ENCODE results near the gene CACYBP.

CACYBP gene, protein sequence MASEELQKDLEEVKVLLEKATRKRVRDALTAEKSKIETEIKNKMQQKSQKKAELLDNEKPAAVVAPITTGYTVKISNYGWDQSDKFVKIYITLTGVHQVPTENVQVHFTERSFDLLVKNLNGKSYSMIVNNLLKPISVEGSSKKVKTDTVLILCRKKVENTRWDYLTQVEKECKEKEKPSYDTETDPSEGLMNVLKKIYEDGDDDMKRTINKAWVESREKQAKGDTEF

GRCh38 chr1:174999936-175000696 lies at the start of gene CACYBP:
Gene CACYBP (plus strand): TSS chr1:174999947. CDS start chr1:175000181, 234 bp downstream.
- DNase-seq, result peak; percentile 60

DNA sequence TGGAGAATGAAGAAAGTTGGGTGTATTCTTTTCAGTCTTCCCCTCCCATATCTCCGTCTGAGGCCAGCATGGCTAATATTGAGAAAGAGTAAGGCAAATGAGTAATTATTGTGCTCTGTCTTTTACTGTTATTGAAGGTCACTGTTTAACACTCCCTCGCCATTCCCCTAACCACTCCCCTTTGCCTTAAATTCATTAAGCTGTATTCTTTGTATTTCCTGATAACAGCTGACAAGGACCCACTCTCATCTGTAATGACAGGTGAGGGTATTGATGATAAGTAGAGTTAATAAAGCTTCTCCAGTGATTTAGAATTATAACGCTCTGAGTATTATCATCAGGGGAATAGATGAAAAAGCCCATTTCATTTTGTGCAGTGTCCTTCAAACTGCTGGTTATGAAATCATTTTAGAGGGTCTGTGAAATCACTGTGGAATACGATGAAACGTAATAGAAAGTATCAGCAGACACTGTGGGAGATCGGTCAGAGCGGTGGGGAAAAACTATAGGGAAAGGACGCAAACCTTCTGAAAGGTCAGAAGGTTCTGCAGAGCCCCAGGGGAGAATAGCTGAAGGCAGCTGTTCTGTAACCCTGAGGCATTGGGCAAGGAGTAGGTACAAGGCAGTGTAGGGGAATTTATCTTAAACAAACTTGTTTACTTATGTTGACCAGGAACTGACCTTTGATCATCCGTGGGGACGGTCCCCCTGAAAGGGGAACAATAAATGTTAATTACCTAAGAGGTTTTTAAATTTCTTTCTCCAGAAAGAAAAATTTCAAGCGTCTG lies 46.3 kb upstream of the CACYBP start:
- DNase-seq, result no peak

- DNase-seq, result no peak
These were observed 45.7 kb upstream of the CACYBP start for GRCh38 chr1:174954073-174954460.

GRCh38 chr1:174954671-174955669 lies 44.8 kb upstream of the CACYBP start:
- no peak for DNase-seq

DNA sequence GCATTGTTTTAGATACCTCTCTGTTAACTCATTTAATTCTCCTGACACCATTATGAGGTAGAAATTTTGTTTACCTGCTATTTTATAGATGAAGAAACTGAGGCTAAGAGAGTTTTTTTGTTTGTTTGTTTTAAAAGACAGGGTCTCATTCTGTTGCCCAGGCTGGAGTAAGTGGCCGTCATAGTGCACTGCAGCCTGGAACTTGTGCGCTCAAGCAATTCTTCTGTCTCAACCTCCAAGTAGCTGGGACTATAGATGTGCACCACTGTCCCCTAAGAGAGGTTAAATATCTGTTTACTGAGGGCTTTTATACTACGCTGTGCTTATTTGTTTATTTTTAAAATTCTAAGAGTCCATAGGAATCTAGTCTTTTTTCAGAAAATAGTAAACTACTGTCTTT lies 43.7 kb upstream of the CACYBP start:
- no peak for DNase-seq

- no peak for DNase-seq
These were observed 42.8 kb upstream of the CACYBP start for GRCh38 chr1:174956976-174957375.

GRCh38 chr1:174957829-174958228 lies 41.9 kb upstream of the CACYBP start:
- no peak for DNase-seq

DNA sequence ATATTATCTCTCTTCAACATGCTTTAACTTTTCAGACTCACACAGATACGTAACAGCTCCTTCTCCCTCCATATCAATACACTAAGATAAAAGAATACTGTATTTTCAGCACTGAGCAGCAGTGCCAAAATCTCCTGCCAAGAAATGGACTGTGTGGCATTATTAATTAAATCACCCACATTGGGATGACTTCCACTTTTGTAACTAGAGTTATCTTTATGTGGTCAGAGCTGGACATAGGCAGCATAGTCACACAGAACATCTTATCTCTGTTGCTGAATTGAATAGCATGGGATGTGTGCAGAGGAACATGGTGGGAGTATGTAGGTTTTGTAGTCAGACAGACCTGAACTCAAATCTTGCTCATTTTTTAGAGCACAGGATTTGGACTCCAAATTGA lies 41.4 kb upstream of the CACYBP start:
- DNase-seq, result no peak

GRCh38 chr1:174960362-174960761 lies 39.4 kb upstream of the CACYBP start:
- DNase-seq, result no peak

- no peak for DNase-seq
These were observed 36.1 kb upstream of the CACYBP start for GRCh38 chr1:174963529-174964125.

GRCh38 chr1:174964261-174964971 lies 35.3 kb upstream of the CACYBP start:
- no peak for DNase-seq

DNA sequence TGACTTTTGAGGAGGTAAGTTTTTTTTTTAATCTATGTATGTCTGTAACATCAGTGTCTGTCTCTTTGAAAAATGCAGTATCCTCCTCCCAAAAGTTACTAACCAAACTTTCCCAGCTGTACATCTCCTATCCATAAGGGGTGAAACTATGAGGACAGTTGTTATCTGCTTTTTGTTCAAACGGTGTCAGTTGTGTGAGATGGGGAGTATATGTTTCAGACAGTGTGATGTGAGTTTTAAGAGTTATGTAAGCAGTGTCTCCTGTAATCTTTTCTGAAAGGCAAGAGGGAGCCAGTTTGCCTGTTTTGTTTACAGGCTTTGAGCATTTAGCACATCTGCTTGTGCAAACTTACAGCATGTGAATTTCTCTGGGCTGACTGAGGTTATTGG lies 34.8 kb upstream of the CACYBP start:
- no peak for DNase-seq

DNA sequence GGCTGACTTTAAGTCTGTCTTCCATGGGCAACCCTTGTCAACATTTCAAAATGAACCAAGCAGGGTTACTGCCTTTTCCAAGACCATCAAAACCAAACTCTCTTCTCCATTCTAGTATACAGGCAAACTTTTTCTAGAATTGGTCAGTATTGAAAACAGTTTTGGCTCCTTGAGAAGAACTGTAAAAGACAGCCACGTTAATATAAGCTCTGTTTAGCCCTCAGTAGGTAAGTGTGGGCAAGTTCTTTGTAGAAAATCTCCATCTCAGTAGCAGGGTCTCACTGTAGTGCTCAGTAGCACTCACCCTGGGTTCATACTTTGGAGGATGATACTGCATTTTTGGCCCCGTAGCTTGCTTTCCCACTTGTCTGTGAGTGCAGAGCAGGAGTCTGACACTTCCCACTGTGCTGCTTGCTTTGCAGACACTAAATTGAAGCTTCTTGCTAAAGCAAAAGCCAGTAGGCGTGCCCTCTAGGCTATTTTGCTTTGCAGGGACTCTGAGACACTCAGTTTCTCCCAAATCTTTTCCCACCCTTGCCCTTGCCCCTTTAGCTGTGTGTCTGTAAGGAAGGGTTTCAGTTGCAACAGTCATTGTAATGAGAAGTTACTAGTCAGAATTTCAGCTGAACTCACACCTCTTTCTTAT lies 34.3 kb upstream of the CACYBP start:
- no peak for DNase-seq

GRCh38 chr1:174966008-174966572 lies 33.7 kb upstream of the CACYBP start:
- DNase-seq, result no peak

DNA sequence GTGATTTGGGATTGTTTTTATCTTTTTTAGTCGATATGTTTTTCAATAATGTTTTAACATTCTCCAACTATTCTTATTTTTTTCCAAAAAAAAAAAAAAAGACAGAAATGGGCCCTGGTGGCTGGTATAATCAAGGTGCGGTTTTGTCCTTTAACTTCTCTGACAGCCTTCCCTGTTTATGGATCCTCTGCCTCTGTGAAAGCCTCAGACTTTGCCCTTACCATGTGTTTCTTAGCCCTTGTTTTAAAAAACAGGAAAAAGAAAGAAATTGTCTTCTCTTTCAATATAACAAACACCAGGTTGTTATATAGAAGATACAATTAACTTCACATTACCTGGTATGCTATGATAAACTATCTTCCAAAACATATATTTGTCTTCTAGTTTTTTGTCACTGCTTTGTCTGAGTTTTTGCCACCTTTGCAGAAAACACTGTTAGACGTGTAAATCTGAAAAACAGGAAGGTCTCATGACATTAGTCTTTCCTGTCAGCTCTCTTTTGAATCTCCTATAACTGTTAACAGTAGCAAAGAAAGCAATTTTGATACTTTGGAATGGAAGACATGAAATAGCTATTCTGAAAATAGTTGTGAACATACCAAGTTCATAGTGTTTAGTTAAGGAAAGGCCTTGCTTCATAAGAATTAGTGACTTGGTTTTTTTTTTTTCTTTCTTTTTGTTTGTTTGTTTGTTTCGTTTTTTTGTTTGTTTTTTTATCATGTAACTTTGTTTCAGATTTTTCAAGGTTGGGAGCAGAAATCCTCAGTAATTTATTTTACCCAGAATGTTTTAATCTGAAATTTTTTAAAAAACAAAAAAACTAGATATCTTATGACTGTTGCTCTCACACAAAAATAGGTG lies 31.7 kb upstream of the CACYBP start:
- DNase-seq, result no peak

DNA sequence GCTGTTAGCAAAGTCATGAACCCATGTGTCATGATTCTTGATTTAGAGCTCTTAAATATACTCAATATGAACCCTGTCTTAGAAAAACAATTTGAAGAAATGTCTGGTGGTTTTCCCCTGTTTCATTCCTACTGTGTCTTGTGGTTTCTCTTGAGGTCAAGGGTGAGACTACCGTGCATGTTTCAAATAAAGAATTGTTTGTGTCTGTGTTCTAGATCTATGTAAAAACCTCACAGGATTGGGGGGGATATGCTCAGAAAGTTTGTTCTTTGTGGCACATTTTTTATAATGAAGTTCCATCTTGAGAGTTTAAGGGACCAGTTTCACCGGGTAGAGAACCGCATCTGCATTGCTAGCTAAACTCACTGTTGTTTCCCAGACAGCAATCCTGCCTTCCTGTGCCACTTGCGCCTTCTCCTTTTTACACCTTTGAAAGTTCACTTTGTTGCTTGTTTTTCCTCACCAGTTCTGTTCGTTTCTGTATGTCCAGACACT lies 30.9 kb upstream of the CACYBP start:
- DNase-seq, result no peak

GRCh38 chr1:174969977-174970376 lies 29.8 kb upstream of the CACYBP start:
- no peak for DNase-seq

GRCh38 chr1:174971466-174971865 lies 28.3 kb upstream of the CACYBP start:
- DNase-seq, result no peak

- no peak for DNase-seq
These were observed 27.8 kb upstream of the CACYBP start for GRCh38 chr1:174971902-174972301.
